Activated CD8-positive, alpha-beta memory T cell treated with anti-CD3 and anti-CD28 coated beads, Interleukin-2, amount 10 ng/mL, durations not matched to agents 7 days and 5 days (primary cell): Measurements from ENCODE around the gene TFAP2C. TPM values are rescaled to one million over a fixed set of nuclear protein-coding genes. Genes with fewer than 3 reads are reported as not detected.
"Not testable (repeated sequence)": the region's sequence is repeated elsewhere in the genome, so short reads cannot be mapped to it uniquely, and the experiment has no call there.

Experiments used
- ATAC-seq: fragments of 150-1000 bp; cut with Tn5 transposase; one replicate; pipeline ENCODE4 v1.10.0; 2021; ENCODE audit warnings: moderate library complexity
- CTCF ChIA-PET: fragments of 350-600 bp; sonication (Branson Sonifier 250); formaldehyde crosslinking; loops from one replicate; lab custom pipeline; 2021; ENCODE audit warnings: antibody characterized with exemption; lab: Charles Lee
- DNase-seq: peaks from one replicate; pipeline ENCODE4 v3.0.0-alpha.2; 2020
- H3K27ac Mint-ChIP-seq: one replicate; pipeline ENCODE4 v1.8.0; 2021; ENCODE audit warnings: mild to moderate bottlenecking, mixed read lengths
- H3K27me3 Mint-ChIP-seq: one replicate; pipeline ENCODE4 v1.8.0; 2021; ENCODE audit warnings: mixed read lengths
- H3K36me3 Mint-ChIP-seq: one replicate; pipeline ENCODE4 v1.8.0; 2021; ENCODE audit warnings: mild to moderate bottlenecking, mixed read lengths
- H3K4me1 Mint-ChIP-seq: one replicate; pipeline ENCODE4 v1.8.0; 2021; ENCODE audit warnings: mixed read lengths
- H3K4me3 Mint-ChIP-seq: one replicate; pipeline ENCODE4 v1.8.0; 2021; ENCODE audit warnings: mild to moderate bottlenecking, moderate library complexity, mixed read lengths
- H3K9me3 Mint-ChIP-seq: one replicate; pipeline ENCODE4 v1.8.0; 2022; ENCODE audit warnings: low read depth, mixed read lengths
- total RNA-seq, 2 experiments: library from RNA; stranded (reverse); gene quantifications; one replicate each; pipeline ENCODE4 v1.2.3, GENCODE V29; 2021

Gene TFAP2C
- total RNA-seq, 2 experiments from 2014 or later, result not detected

DNA sequence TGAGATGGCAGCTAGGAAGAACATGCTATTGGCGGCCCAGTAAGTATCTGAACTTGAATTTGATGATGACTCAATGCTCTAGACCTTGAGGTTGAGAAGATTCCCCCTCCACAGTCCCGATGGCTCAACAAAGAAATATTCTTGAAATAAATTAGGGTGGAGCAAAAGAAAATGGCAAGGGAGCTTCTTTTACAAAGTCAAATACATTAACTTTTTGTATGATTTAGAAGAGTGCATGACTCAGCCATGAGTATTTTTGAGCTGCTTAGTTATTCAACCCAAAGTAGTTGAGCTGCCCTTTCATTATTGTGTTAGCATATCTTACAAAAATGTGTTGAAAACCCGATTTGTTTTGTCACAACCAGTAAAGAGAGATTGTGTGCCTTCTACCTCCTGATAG is 7.6 kb downstream of the TFAP2C start:
- no peak overlapping the region for H3K4me3 Mint-ChIP-seq
- DNase-seq (no peak), ATAC-seq (no peak)
- peaks cover under 1% of the 10 kb centered on the region for H3K4me1 Mint-ChIP-seq
- H3K27me3 Mint-ChIP-seq, result peaks cover 39% of the 10 kb centered on the region
- H3K9me3 Mint-ChIP-seq, result no peaks in the 10 kb centered on the region
- H3K27ac Mint-ChIP-seq, result no peak overlapping the region
- H3K36me3 Mint-ChIP-seq, result peaks cover under 1% of the 10 kb centered on the region
- CTCF ChIA-PET, result no interaction called here

DNA sequence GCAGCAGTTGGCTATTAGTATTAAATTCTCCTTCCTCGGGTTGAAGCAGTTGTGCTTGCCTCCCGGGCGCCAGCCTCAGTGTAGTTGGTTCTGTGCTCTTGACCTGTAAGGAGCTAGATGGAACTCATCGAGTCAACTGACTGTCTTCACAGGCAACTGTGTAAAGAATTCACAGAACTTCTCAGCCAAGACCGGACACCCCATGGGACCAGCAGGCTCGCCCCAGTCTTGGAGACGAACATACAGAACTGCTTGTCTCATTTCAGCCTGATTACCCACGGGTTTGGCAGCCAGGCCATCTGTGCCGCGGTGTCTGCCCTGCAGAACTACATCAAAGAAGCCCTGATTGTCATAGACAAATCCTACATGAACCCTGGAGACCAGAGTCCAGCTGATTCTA is 8.5 kb downstream of the TFAP2C start:
- Mint-ChIP-seq H3K36me3 (no peaks in the 10 kb centered on the region), H3K27me3 (peaks cover 32% of the 10 kb centered on the region), H3K9me3 (no peaks in the 10 kb centered on the region), H3K4me3 (no peak overlapping the region), H3K27ac (no peak overlapping the region), H3K4me1 (no peaks in the 10 kb centered on the region)
- ATAC-seq (no peak), DNase-seq (no peak)
- CTCF ChIA-PET, result no interaction called here

DNA sequence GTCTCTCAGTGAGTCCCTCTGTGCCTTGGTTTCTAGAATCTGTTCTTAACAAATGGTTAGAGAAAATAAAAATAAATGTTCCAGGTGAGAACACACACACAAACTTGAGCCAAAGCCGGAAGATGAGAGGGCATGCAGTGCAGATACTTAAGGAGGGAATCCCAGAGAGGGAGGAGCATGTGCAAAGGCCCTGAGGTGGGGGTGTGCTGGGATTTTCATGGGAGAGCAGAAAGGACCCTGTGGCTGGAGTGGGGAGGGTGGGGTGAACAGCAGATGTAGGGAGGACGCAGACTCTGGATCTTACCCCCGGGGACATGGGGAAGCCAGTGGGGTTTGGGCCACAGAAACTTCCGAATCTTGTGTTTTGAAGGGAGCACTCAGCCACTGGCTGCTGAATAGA is 17.5 kb downstream of the TFAP2C start:
- DNase-seq (no peak), ATAC-seq (no peak)
- H3K27ac Mint-ChIP-seq, result no peak overlapping the region
- H3K4me1 Mint-ChIP-seq, result no peaks in the 10 kb centered on the region
- H3K9me3 Mint-ChIP-seq, result peaks cover 3% of the 10 kb centered on the region
- no peak overlapping the region for H3K4me3 Mint-ChIP-seq
- CTCF ChIA-PET, result no interaction called here
- peaks cover 4% of the 10 kb centered on the region for H3K27me3 Mint-ChIP-seq
- H3K36me3 Mint-ChIP-seq, result no peaks in the 10 kb centered on the region

DNA sequence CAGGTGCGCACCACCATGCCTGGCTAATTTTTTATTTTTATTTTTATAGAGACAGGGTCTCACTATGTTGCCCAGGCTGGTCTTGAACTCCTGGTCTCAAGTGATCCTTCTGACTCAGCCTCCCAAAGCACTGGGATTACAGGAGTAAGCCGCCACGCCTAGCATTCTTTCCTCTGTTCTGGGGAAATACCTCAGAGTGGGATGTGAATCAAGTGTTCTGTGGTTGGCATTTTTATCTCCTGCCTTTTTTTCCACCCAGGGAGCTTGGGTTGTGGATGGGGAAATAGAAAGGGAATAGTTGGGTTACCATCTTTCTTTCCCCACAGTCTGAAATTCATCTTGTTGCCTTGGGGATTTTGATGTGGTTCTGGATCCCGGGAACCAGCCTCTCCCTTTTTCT is 24.1 kb downstream of the TFAP2C start:
- ATAC-seq (no peak), DNase-seq (no peak)
- Mint-ChIP-seq H3K27me3 (no peaks in the 10 kb centered on the region), H3K4me3 (no peak overlapping the region), H3K27ac (no peak overlapping the region), H3K9me3 (no peaks in the 10 kb centered on the region), H3K36me3 (no peaks in the 10 kb centered on the region), H3K4me1 (no peaks in the 10 kb centered on the region)
- CTCF ChIA-PET, result no interaction called here

DNA sequence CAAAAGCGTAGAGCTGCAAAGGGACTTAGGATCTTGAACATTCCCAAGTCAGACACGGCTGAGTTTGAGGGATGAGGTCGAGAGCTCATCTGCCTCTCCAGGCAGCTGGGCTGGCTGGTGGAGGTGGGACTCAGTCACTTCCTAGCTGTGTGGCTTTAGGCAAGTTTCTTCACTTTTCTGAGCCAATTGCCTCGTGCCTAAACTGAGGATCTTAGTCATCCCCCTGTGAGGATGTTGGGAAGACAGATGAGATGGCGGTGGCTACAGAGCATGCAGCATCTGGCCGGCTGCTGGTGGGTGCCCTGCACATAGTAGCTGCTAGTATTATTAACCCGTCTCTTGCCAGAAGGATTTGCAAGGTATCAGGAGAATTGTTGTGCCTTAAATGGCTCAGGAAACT is 27.5 kb downstream of the TFAP2C start:
- H3K4me1 Mint-ChIP-seq, result no peaks in the 10 kb centered on the region
- CTCF ChIA-PET, result no interaction called here
- ATAC-seq, result no peak

DNA sequence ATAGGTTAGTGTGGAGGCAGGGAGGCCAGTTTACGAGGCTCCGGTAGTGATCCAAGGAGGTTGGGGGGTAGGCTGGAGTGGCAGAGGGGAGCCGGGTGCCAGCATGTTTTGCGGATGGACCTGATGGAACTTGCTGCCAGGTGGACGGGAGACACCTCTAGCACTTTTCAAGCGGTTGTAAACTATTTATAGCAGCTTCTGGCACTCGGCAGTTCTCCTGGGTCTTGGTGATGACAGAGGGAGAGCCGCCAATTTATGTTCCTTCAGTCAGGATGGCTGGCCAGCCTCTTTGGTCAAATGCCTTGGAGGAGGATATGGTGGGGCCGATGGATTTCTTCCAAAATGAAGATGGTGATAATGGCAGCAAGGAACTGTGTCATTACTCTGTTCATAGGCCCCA is 28.8 kb downstream of the TFAP2C start:
- ATAC-seq, result no peak
- DNase-seq, result no peak
- CTCF ChIA-PET, result no interaction called here
- H3K9me3 Mint-ChIP-seq, result no peaks in the 10 kb centered on the region
- H3K36me3 Mint-ChIP-seq, result no peaks in the 10 kb centered on the region
- H3K27ac Mint-ChIP-seq, result no peak overlapping the region
- no peaks in the 10 kb centered on the region for H3K4me1 Mint-ChIP-seq
- no peaks in the 10 kb centered on the region for H3K27me3 Mint-ChIP-seq
- H3K4me3 Mint-ChIP-seq, result no peak overlapping the region

More for the DNA sequence above, 27.5 kb downstream of the TFAP2C start:
- no peaks in the 10 kb centered on the region for H3K9me3 Mint-ChIP-seq
- H3K27ac Mint-ChIP-seq, result no peak overlapping the region
- DNase-seq, result no peak
- H3K4me3 Mint-ChIP-seq, result no peak overlapping the region
- no peaks in the 10 kb centered on the region for H3K36me3 Mint-ChIP-seq
- H3K27me3 Mint-ChIP-seq, result no peaks in the 10 kb centered on the region

DNA sequence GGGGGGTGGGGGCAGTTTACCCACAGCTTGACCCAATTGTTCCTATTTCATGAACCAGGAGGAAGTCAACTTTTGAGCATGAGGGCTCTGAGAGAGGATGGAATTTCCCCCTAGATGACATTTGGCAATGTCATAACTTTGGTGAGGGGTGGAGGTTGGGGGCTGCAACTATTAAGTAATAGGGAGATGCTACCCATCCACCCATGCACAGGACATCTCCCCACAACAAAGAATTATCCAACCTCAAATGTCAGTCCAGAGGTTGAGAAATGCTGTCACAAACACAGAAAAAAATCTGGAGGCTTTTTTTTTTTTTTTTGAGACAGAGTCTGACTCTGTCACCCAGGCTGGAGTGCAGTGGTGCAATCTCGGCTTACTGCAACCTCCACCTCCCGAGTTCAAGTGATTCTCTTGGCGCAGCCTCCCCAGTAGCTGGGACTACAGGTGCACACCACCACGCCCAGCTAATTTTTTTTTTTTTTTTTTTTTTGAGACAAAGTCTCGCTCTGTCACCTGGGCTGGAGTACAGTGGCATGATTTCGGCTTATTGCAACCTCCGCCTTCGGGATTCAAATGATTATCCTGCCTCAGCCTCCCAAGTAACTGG is 29.3 kb downstream of the TFAP2C start:
- ATAC-seq, H3K4me1 Mint-ChIP-seq, CTCF ChIA-PET, H3K9me3 Mint-ChIP-seq, H3K36me3 Mint-ChIP-seq, H3K27ac Mint-ChIP-seq, H3K27me3 Mint-ChIP-seq, DNase-seq, H3K4me3 Mint-ChIP-seq: not testable (repeated sequence)

DNA sequence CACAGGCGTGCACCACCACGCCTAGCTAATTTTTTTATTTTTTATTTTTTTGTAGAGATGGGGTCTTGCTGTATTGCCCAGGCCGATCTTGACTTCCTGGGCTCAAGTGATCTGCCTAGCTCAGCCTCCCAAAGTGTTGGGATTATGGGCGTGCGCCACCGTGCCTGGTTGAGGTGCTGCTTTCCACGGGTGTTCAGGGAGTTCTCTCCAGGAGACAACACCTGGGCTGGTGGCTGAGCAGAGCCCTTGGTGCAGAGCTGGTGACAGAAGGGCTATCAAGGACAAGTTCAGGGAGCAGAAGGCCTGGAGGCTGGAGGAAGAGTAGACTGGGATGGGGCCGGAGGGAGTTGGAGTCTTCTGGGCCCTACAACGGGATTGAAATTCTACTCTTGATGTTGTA is 34.6 kb downstream of the TFAP2C start:
- Mint-ChIP-seq H3K4me1 (no peaks in the 10 kb centered on the region), H3K27me3 (no peaks in the 10 kb centered on the region), H3K4me3 (no peak overlapping the region), H3K27ac (no peak overlapping the region), H3K36me3 (no peaks in the 10 kb centered on the region), H3K9me3 (no peaks in the 10 kb centered on the region)
- CTCF ChIA-PET, result no interaction called here
- DNase-seq (no peak), ATAC-seq (no peak)

DNA sequence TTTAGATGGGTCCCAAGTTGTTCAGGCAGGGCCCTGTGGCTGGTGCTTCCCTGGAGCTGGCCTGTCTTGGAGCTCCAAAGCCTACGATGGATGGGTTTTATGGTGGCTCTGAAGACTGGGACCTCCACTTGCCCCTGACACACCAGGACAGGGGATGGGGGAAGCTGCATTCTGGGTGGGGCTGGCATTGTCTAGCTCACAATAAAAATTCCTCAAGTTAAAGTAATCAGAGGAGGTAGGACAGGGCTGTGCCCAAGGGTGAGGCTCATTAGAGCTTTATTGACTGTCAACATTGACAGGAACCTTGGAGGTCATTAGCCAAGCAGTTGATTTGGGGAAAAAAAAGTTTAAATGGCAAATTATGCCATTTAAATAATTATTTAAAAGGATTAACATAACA is 35.7 kb downstream of the TFAP2C start:
- CTCF ChIA-PET, result no interaction called here
- no peak for ATAC-seq
- H3K4me3 Mint-ChIP-seq, result no peak overlapping the region
- H3K27ac Mint-ChIP-seq, result no peak overlapping the region
- DNase-seq, result no peak
- H3K4me1 Mint-ChIP-seq, result no peaks in the 10 kb centered on the region
- H3K27me3 Mint-ChIP-seq, result no peaks in the 10 kb centered on the region
- no peaks in the 10 kb centered on the region for H3K36me3 Mint-ChIP-seq
- H3K9me3 Mint-ChIP-seq, result no peaks in the 10 kb centered on the region

DNA sequence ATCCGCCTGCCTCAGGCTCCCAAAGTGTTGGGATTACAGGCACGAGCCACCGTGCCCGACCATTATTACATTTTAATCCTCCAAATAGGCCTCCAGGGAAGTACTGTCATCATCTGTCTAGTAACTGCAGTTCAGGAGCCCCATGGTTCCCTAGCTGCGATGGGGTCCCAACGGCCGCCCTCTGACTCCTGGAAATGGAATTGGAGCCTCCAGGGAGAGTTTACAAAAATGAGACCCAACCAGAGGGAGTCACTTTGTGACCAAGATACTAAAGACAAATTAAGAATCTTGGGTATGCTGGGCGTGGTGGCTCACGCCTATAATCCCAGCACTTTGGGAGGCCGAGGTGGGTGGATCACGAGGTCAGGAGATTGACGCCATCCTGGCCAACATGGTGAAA is 36.7 kb downstream of the TFAP2C start:
- ATAC-seq (no peak), DNase-seq (no peak)
- no peaks in the 10 kb centered on the region for H3K9me3 Mint-ChIP-seq
- no peaks in the 10 kb centered on the region for H3K27me3 Mint-ChIP-seq
- H3K36me3 Mint-ChIP-seq, result no peaks in the 10 kb centered on the region
- no peaks in the 10 kb centered on the region for H3K4me1 Mint-ChIP-seq
- no peak overlapping the region for H3K27ac Mint-ChIP-seq
- no peak overlapping the region for H3K4me3 Mint-ChIP-seq
- CTCF ChIA-PET, result no interaction called here

DNA sequence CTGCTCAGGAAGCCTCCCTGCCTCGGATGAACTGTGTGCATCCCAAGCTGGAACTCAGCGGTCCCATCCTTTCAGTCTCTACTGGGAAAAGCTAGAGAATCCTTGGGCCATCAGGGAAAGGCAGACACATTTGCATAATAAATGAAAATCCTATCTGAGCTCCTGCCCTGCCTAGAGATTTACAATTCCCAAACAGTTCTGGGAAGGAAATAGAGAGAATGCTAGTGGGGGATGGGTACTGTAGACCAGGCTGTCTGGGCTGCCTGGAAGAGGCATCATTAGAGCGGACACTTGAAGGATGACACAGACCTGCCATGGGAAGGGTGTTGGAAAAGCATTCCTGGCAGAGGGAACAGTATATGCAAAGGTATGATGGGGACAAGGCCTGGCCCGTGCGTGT is 44.3 kb downstream of the TFAP2C start:
- Mint-ChIP-seq H3K9me3 (no peaks in the 10 kb centered on the region), H3K27me3 (no peaks in the 10 kb centered on the region), H3K27ac (no peak overlapping the region), H3K36me3 (no peaks in the 10 kb centered on the region), H3K4me3 (no peak overlapping the region), H3K4me1 (no peaks in the 10 kb centered on the region)
- DNase-seq (no peak), ATAC-seq (no peak)
- CTCF ChIA-PET, result no interaction called here

DNA sequence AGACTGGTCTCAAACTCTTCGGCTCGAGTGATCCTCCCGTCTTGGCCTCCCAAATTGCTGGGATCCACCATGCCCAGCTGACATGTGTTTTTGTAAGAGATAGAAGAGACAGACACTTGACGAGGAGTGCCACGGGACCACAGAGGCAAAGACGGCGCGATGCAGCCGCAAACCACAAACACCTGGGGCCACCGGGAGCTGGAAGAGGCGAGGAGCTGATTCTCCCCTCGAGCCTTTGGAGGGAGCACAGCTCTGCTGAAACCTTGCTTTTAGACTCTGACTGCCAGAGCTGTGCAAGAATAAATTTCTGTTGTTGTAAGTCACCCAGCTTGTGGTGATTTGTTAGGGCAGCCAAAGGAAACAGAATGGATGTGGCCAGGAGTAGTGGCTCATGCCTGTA is 46.9 kb downstream of the TFAP2C start:
- H3K27ac Mint-ChIP-seq, result no peak overlapping the region
- H3K4me3 Mint-ChIP-seq, result no peak overlapping the region
- H3K4me1 Mint-ChIP-seq, result no peaks in the 10 kb centered on the region
- CTCF ChIA-PET, result interaction anchor here (0.6 kb wide), 1 partner anchor 440 kb away, joined by 3 read pairs; no protein-coding TSS in a partner anchor
- ATAC-seq, result no peak
- no peaks in the 10 kb centered on the region for H3K27me3 Mint-ChIP-seq
- DNase-seq, result no peak
- H3K9me3 Mint-ChIP-seq, result no peaks in the 10 kb centered on the region
- H3K36me3 Mint-ChIP-seq, result no peaks in the 10 kb centered on the region

DNA sequence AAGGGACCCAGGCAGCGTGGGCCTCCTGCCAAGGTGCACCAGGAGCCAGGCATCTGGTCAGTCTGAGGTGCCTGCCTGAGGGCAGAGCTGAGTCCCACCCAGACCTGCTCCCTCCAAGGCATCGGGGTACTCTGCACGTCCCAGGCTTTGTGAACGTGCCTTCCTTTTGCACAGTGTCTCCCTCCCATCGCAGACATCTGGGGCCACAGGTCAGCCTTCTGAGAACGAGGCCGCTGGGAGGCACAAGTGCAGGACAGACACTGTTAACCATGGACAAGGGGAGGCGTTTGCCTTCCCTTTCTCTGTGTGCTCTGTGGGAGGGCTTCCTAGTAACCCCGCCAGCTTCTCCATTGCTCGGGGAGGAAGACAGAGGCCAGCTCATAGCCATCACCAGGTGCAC is 47.6 kb downstream of the TFAP2C start:
- CTCF ChIA-PET, result no interaction called here
- H3K27me3 Mint-ChIP-seq, result no peaks in the 10 kb centered on the region
- H3K27ac Mint-ChIP-seq, result no peak overlapping the region
- H3K9me3 Mint-ChIP-seq, result no peaks in the 10 kb centered on the region
- no peak for DNase-seq
- no peak overlapping the region for H3K4me3 Mint-ChIP-seq
- no peaks in the 10 kb centered on the region for H3K36me3 Mint-ChIP-seq
- H3K4me1 Mint-ChIP-seq, result no peaks in the 10 kb centered on the region
- ATAC-seq, result no peak

DNA sequence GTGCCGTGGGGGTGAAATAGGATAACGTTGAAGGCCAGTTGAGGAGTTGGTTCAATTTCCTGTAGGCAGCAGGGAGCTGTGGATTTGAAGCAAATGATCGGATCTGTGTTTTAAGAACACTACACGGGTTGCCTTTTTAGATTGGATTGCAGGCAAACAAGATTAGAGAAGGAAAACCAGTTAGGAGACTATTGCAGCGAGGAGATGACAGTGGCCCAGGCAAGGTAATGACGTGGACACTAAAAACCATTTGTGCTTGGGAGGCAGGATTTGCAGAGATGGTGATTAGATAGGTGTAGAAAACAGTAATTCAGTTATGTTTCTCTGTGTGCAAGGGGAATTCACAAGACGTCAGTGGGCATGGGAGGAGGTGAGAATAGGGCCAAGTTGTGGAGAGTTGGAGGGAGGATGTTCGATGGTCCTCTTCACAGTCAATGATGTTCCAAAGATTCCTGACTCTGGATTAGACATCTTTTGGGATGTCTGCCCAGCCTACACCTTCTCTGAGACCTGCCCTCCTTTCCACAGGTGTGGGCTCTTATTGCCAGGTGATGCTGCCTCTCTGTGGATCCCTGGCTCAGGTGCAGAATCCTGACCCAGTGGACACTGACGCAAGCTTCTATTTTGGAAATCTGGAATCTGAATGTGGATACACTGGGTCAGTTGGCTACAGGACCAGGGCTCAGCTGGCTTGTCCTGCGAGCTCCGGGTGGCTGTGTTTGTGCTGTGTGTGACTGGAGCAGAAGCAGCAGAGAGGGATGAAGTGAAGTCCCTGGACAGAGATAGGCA is 54.2 kb downstream of the TFAP2C start:
- H3K27ac Mint-ChIP-seq, result no peak overlapping the region
- H3K4me1 Mint-ChIP-seq, result no peaks in the 10 kb centered on the region
- ATAC-seq (no peak), DNase-seq (no peak)
- no peaks in the 10 kb centered on the region for H3K27me3 Mint-ChIP-seq
- no peaks in the 10 kb centered on the region for H3K9me3 Mint-ChIP-seq
- no peaks in the 10 kb centered on the region for H3K36me3 Mint-ChIP-seq
- CTCF ChIA-PET, result no interaction called here
- H3K4me3 Mint-ChIP-seq, result no peak overlapping the region
